HG02970 (cell line): ENCODE measurements around the gene PCDH19.

Source experiments
- ATAC-seq: cut with Tn5 transposase; IDR thresholded peaks from one replicate; pipeline ENCODE4 v1.9.1; 2021; ENCODE audit warnings: mild to moderate bottlenecking, moderate library complexity, moderate number of reproducible peaks; ENCODE audit not compliant: unreplicated experiment, low FRiP score

Gene PCDH19

GRCh38 chrX:100407147-100407783 lies 2.8 kb downstream of the PCDH19 start:
- no peak for ATAC-seq

- no peak for ATAC-seq
These were observed 4.6 kb downstream of the PCDH19 start for GRCh38 chrX:100405424-100405823.

GRCh38 chrX:100404851-100405250 lies 5.2 kb downstream of the PCDH19 start:
- no peak for ATAC-seq

- no peak for ATAC-seq
These were observed 14.3 kb downstream of the PCDH19 start for GRCh38 chrX:100395781-100396180.

- ATAC-seq = no peak
These were observed 28.5 kb downstream of the PCDH19 start for GRCh38 chrX:100381619-100382018.

GRCh38 chrX:100379388-100379986 lies 30.6 kb downstream of the PCDH19 start:
- ATAC-seq = no peak

- no peak for ATAC-seq
These were observed 32.2 kb downstream of the PCDH19 start for GRCh38 chrX:100377826-100378225.

- ATAC-seq = no peak
These were observed 33.5 kb downstream of the PCDH19 start for GRCh38 chrX:100376576-100376975.

GRCh38 chrX:100373673-100374072 lies 36.4 kb downstream of the PCDH19 start:
- ATAC-seq = no peak

GRCh38 chrX:100368167-100368566 lies 41.9 kb downstream of the PCDH19 start:
- no peak for ATAC-seq

- ATAC-seq = no peak
These were observed 46.2 kb downstream of the PCDH19 start for GRCh38 chrX:100363896-100364295.

- no peak for ATAC-seq
These were observed 51.3 kb downstream of the PCDH19 start for GRCh38 chrX:100358766-100359165.

- no peak for ATAC-seq
These were observed 53.6 kb downstream of the PCDH19 start for GRCh38 chrX:100356351-100356896.

- no peak for ATAC-seq
These were observed 54.4 kb downstream of the PCDH19 start for GRCh38 chrX:100355680-100356079.

- no peak for ATAC-seq
These were observed 56.7 kb downstream of the PCDH19 start for GRCh38 chrX:100353326-100353725.

GRCh38 chrX:100350704-100351489 lies 59.2 kb downstream of the PCDH19 start:
- ATAC-seq = no peak

GRCh38 chrX:100349391-100349790 lies 60.7 kb downstream of the PCDH19 start:
- ATAC-seq = no peak

GRCh38 chrX:100341142-100341510 lies 68.9 kb downstream of the PCDH19 start:
- no peak for ATAC-seq

GRCh38 chrX:100340491-100341141 lies 69.5 kb downstream of the PCDH19 start:
- no peak for ATAC-seq

GRCh38 chrX:100328351-100328750 lies 81.7 kb downstream of the PCDH19 start:
- no peak for ATAC-seq

GRCh38 chrX:100319716-100320115 lies 90.4 kb downstream of the PCDH19 start:
- ATAC-seq = no peak
